Measurements from ENCODE around the gene BDH1.

BDH1 gene

DNA sequence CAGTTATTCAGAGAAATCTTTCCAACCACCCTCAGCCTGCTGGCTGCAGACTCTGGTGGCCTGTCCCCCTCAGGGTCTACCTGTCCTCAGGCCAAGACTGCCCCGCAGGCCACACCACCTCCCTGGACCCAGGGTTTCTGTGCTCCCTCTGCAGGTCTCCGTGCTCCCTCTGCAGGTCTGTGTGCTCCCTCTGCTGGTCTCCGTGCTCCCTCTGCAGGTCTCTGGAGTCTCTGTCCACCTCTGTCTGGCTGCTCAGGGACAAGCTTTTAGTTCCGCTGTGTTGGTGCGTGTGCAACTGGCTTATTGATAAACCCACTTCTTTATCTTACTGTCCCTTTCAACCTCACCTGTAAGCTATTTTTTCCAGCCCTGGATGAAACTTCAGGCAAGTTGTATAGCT, 30.1 kb downstream of the BDH1 start:
- TF ChIP-seq, protein P1, sequence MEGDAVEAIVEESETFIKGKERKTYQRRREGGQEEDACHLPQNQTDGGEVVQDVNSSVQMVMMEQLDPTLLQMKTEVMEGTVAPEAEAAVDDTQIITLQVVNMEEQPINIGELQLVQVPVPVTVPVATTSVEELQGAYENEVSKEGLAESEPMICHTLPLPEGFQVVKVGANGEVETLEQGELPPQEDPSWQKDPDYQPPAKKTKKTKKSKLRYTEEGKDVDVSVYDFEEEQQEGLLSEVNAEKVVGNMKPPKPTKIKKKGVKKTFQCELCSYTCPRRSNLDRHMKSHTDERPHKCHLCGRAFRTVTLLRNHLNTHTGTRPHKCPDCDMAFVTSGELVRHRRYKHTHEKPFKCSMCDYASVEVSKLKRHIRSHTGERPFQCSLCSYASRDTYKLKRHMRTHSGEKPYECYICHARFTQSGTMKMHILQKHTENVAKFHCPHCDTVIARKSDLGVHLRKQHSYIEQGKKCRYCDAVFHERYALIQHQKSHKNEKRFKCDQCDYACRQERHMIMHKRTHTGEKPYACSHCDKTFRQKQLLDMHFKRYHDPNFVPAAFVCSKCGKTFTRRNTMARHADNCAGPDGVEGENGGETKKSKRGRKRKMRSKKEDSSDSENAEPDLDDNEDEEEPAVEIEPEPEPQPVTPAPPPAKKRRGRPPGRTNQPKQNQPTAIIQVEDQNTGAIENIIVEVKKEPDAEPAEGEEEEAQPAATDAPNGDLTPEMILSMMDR (IDR thresholded peaks at IDR 0.05; ENCODE audit: insufficient read depth, low read length, poor library complexity, severe bottlenecking), result no peak
- TF ChIP-seq EZH2phosphoT487 (conservative IDR thresholded peaks at IDR 0.05; ENCODE audit: low read length), result no peak
- no peaks in the 10 kb centered on the region for H3F3A ChIP-seq (ENCODE audit: insufficient read depth)
- H4K20me1 ChIP-seq (ENCODE audit: low read depth, low read length), result no peaks in the 10 kb centered on the region
- H3K9ac ChIP-seq (ENCODE audit: low read length), result no peak overlapping the region
- H3K9me3 ChIP-seq (ENCODE audit: insufficient read depth, low read length), result no peaks in the 10 kb centered on the region
- no peaks in the 10 kb centered on the region for H3K79me2 ChIP-seq (ENCODE audit: insufficient read depth, low read length)
- no peak overlapping the region for H3K4me2 ChIP-seq (ENCODE audit: low read depth, low read length, poor library complexity, severe bottlenecking)
- no peaks in the 10 kb centered on the region for H3K27me3 ChIP-seq (ENCODE audit: low read length)
- no peaks in the 10 kb centered on the region for H3K9me2 ChIP-seq (replicated peaks; ENCODE audit: insufficient read depth, low read length)
- no peak overlapping the region for H3K27ac ChIP-seq (ENCODE audit: low read depth, low read length)
- no peak overlapping the region for H2AFZ ChIP-seq (ENCODE audit: low read depth, low read length, severe bottlenecking)
- no peak overlapping the region for H3K4me3 ChIP-seq (ENCODE audit: insufficient read depth, low read length, poor library complexity, severe bottlenecking)
- no peaks in the 10 kb centered on the region for H3K36me3 ChIP-seq (ENCODE audit: low read length)

DNA sequence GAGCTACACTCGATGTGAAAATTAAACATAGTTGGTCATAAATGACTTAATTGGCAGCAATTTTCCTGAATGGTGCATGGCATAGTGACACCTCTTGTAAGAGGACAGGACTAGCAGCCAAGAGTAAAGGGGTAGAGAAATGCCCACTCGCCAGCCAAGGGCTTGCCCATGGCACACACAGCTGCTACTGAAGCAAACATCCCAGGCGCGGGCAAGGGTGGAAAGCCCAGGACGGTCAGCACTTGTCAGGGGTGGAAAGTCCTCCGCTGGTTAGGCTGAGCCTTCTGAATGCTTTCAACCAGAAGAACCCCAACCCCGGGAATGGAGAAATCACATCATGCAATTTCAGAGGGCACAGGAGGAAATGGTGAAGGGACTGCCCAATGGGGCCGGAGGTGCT, 31.6 kb downstream of the BDH1 start:
- Histone ChIP-seq H4K20me1 (ENCODE audit: low read depth, low read length) (no peaks in the 10 kb centered on the region), H3K4me2 (ENCODE audit: low read depth, low read length, poor library complexity, severe bottlenecking) (no peak overlapping the region), H3F3A (ENCODE audit: insufficient read depth) (peaks cover 1% of the 10 kb centered on the region; the same call in 1 of the 2 replicates)

DNA sequence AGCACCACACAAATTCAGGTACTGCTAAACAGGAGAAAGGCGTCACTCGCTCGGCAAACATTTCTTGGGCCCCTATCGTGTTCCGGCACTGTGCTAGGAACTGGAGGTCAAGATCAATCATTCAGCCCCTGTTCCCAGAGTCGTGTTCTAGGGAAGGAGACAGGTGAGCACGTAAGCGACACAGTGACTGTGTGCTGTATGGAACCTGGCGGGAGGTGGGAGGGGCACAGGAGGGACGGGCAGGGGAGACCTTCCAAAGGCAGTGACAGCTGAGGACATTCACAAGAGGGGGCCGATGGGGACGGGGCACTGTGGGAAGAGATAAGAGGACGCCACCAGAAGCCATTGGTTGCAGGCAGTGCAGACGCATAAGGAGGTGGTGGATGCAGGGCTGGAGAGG, 32.2 kb downstream of the BDH1 start:
- Histone ChIP-seq H3K79me2 (ENCODE audit: insufficient read depth, low read length) (no peaks in the 10 kb centered on the region), H3K9ac (ENCODE audit: low read length) (no peak overlapping the region), H3K4me3 (ENCODE audit: insufficient read depth, low read length, poor library complexity, severe bottlenecking) (no peak overlapping the region), H3K9me2 (replicated peaks; ENCODE audit: insufficient read depth, low read length) (no peaks in the 10 kb centered on the region), H3F3A (ENCODE audit: insufficient read depth) (peaks cover 5% of the 10 kb centered on the region; the same call in 1 of the 2 replicates), H3K4me2 (ENCODE audit: low read depth, low read length, poor library complexity, severe bottlenecking) (no peak overlapping the region), H3K27ac (ENCODE audit: low read depth, low read length) (no peak overlapping the region), H3K27me3 (ENCODE audit: low read length) (no peaks in the 10 kb centered on the region), H3K9me3 (ENCODE audit: insufficient read depth, low read length) (no peaks in the 10 kb centered on the region), H2AFZ (ENCODE audit: low read depth, low read length, severe bottlenecking) (no peak overlapping the region), H3K36me3 (ENCODE audit: low read length) (no peaks in the 10 kb centered on the region), H4K20me1 (ENCODE audit: low read depth, low read length) (no peaks in the 10 kb centered on the region)
- TF ChIP-seq EZH2phosphoT487 (conservative IDR thresholded peaks at IDR 0.05; ENCODE audit: low read length), result no peak
- TF ChIP-seq, protein P1 (IDR thresholded peaks at IDR 0.05; ENCODE audit: insufficient read depth, low read length, poor library complexity, severe bottlenecking), result no peak

More for the DNA sequence above, 31.6 kb downstream of the BDH1 start:
- no peak overlapping the region for H3K9ac ChIP-seq (ENCODE audit: low read length)
- H3K9me2 ChIP-seq (replicated peaks; ENCODE audit: insufficient read depth, low read length), result no peaks in the 10 kb centered on the region
- no peak overlapping the region for H3K4me3 ChIP-seq (ENCODE audit: insufficient read depth, low read length, poor library complexity, severe bottlenecking)
- no peaks in the 10 kb centered on the region for H3K36me3 ChIP-seq (ENCODE audit: low read length)
- TF ChIP-seq EZH2phosphoT487 (conservative IDR thresholded peaks at IDR 0.05; ENCODE audit: low read length), result no peak
- TF ChIP-seq, protein P1 (IDR thresholded peaks at IDR 0.05; ENCODE audit: insufficient read depth, low read length, poor library complexity, severe bottlenecking), result no peak
- H2AFZ ChIP-seq (ENCODE audit: low read depth, low read length, severe bottlenecking), result no peak overlapping the region
- H3K79me2 ChIP-seq (ENCODE audit: insufficient read depth, low read length), result no peaks in the 10 kb centered on the region
- no peak overlapping the region for H3K27ac ChIP-seq (ENCODE audit: low read depth, low read length)
- H3K27me3 ChIP-seq (ENCODE audit: low read length), result no peaks in the 10 kb centered on the region
- H3K9me3 ChIP-seq (ENCODE audit: insufficient read depth, low read length), result no peaks in the 10 kb centered on the region

All from SU-DHL-6 (cell line).